ENCODE measurements around the gene SLITRK1.

DNA sequence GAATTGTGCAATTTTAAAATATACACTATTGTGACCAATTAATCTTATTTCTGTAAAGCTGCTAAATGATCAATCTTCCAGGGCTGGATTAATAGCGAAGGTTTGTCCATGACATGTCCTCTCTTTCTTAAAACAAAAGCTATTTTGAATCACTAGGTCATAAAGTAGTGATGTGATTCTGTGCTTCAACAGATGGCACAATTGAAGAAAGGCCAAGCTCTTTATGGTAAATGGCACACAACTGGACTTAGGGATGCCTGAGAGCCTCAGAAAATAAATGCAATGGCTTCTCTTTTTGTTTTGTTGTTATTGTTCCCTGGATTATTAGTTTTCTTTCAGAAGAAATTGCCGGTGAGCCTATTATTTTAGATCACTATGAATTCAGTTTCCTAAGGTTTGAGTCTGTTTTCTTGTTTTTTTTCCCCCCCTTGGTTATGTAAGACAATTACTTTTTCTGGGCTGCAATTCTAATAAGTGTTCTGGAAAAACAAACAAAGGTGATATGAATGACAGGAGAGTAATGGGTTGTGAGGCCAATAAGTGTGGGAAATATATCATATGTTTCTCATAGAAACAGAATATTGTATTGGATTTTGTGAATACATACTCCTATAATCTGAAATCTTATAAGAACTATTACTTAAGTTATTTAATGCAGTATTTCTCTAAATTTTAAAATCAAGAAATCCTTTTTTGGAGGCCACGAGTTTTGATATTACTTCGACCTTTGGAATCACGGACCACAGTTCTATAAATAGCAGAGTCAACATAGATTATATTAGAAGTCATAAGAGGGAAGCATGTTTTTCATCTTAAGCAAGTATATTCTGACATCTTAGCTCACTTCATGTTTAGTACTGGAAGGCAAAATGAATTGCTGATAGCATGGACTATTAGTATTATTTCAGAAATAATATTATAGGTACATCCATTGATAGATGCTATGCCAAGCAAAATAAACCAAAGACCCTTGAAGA lies 16.8 kb downstream of the SLITRK1 start:
- TF ChIP-seq, protein P1, sequence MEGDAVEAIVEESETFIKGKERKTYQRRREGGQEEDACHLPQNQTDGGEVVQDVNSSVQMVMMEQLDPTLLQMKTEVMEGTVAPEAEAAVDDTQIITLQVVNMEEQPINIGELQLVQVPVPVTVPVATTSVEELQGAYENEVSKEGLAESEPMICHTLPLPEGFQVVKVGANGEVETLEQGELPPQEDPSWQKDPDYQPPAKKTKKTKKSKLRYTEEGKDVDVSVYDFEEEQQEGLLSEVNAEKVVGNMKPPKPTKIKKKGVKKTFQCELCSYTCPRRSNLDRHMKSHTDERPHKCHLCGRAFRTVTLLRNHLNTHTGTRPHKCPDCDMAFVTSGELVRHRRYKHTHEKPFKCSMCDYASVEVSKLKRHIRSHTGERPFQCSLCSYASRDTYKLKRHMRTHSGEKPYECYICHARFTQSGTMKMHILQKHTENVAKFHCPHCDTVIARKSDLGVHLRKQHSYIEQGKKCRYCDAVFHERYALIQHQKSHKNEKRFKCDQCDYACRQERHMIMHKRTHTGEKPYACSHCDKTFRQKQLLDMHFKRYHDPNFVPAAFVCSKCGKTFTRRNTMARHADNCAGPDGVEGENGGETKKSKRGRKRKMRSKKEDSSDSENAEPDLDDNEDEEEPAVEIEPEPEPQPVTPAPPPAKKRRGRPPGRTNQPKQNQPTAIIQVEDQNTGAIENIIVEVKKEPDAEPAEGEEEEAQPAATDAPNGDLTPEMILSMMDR (IDR thresholded peaks at IDR 0.05) = no peak
- TF ChIP-seq POLR2A (IDR thresholded peaks at IDR 0.05) = no peak

Data from right lobe of liver (tissue), 4 donors.